GM12864 (cell line): ENCODE data around the gene LANCL2.

ENCODE experiments used
- DNase-seq: peaks from one replicate; pipeline ENCODE4 v3.0.0-alpha.2; 2011; ENCODE audit warnings: low read depth
- H3K4me3 ChIP-seq: 2 replicates; pipeline ENCODE4 v1.5.1; 2011; ENCODE audit warnings: mild to moderate bottlenecking, low read depth, low read length, control low read depth
- CTCF ChIP-seq: IDR thresholded peaks from 2 replicates; pipeline ENCODE4 v1.5.1; 2011; ENCODE audit warnings: low read depth, mild to moderate bottlenecking, moderate library complexity, low read length, control low read depth, inconsistent platforms; ENCODE audit errors: missing control alignments

The LANCL2 gene

GRCh38 chr7:55438085-55438756, 73.1 kb downstream of the LANCL2 start:
- H3K4me3 ChIP-seq = no peak overlapping the region
- no peak for DNase-seq
- TF ChIP-seq CTCF = no peak

- H3K4me3 ChIP-seq = no peak overlapping the region
- no peak for DNase-seq
These were observed 73.8 kb downstream of the LANCL2 start for GRCh38 chr7:55438757-55439525.

GRCh38 chr7:55439627-55440026, 74.5 kb downstream of the LANCL2 start:
- TF ChIP-seq CTCF = no peak
- DNase-seq = no peak
- H3K4me3 ChIP-seq = no peak overlapping the region

More at GRCh38 chr7:55438757-55439525, 73.8 kb downstream of the LANCL2 start:
- TF ChIP-seq CTCF = no peak

GRCh38 chr7:55440040-55440690, 75.0 kb downstream of the LANCL2 start:
- no peak for DNase-seq
- no peak for TF ChIP-seq CTCF
- H3K4me3 ChIP-seq = no peak overlapping the region

GRCh38 chr7:55441002-55441401, 75.9 kb downstream of the LANCL2 start:
- no peak overlapping the region for H3K4me3 ChIP-seq
- no peak for DNase-seq
- no peak for TF ChIP-seq CTCF

- H3K4me3 ChIP-seq = no peak overlapping the region
- no peak for TF ChIP-seq CTCF
- DNase-seq = no peak
These were observed 76.8 kb downstream of the LANCL2 start for GRCh38 chr7:55441774-55442522.
